Thyroid gland (tissue), 4 donors: Measurements from ENCODE around the gene CDC14A.
"Not testable (repeated sequence)": the region's sequence is repeated elsewhere in the genome, so short reads cannot be mapped to it uniquely, and the experiment has no call there.

Experiments used
- POLR2A ChIP-seq, 2 donors: fragments of 450-650 bp; IDR thresholded peaks; one replicate each; pipeline ENCODE4 v1.6.1; 2017; ENCODE audit warnings: antibody characterized with exemption in 2 of 2, mild to moderate bottlenecking in 2 of 2, moderate library complexity in 1 of 2
- TF ChIP-seq, protein P1 (sequence below), 6 experiments: fragments of 200-600 bp in 3 of 6; fragments of 450-650 bp in 3 of 6; sonication (generic) in 3 of 6; IDR thresholded peaks; one replicate each; pipeline ENCODE4 v1.5.1; 2016 to 2019; ENCODE audit warnings: antibody characterized with exemption in 6 of 6, mild to moderate bottlenecking in 2 of 6, inconsistent platforms in 1 of 6, moderate library complexity in 1 of 6

DNA sequence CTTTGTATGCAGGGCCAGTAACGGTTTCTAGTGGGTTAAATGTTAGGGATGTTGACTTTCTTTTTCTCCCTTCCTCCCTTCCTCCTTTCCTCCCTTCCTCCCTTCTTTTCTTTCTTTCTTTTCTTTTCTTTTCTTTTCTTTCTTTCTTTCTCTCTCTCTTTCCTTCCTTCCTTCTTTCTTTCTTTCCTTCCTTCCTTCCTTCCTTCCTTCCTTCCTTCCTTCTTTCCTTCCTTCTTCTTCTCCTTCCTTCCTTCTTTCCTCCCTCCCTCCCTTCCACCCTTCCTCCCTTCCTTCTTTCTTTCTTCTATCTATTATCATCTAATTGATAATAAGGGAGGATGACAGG, 26.0 kb upstream of the CDC14A start:
- TF ChIP-seq, protein P1, sequence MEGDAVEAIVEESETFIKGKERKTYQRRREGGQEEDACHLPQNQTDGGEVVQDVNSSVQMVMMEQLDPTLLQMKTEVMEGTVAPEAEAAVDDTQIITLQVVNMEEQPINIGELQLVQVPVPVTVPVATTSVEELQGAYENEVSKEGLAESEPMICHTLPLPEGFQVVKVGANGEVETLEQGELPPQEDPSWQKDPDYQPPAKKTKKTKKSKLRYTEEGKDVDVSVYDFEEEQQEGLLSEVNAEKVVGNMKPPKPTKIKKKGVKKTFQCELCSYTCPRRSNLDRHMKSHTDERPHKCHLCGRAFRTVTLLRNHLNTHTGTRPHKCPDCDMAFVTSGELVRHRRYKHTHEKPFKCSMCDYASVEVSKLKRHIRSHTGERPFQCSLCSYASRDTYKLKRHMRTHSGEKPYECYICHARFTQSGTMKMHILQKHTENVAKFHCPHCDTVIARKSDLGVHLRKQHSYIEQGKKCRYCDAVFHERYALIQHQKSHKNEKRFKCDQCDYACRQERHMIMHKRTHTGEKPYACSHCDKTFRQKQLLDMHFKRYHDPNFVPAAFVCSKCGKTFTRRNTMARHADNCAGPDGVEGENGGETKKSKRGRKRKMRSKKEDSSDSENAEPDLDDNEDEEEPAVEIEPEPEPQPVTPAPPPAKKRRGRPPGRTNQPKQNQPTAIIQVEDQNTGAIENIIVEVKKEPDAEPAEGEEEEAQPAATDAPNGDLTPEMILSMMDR (IDR thresholded peaks at IDR 0.05): not testable (repeated sequence)
- not testable (repeated sequence) for TF ChIP-seq POLR2A (IDR thresholded peaks at IDR 0.05)
